NCI-H526 (cell line): ENCODE measurements around the gene TUBB1.
A peak's percentile ranks its signal among the peaks of the same experiment; 100 is the strongest.

Experiments used
- DNase-seq, 2 experiments: peaks; one replicate each; lab custom pipeline; 2025; lab: John Stamatoyannopoulos, UW

The TUBB1 gene

GRCh38 chr20:59042796-59043631 lies 23.8 kb downstream of the TUBB1 start:
- peak; percentile 76 to 98 for DNase-seq

GRCh38 chr20:59043698-59044097 lies 24.5 kb downstream of the TUBB1 start:
- DNase-seq, result no peak

GRCh38 chr20:59044295-59044694 lies 25.1 kb downstream of the TUBB1 start:
- no peak for DNase-seq

- DNase-seq, result no peak
Observed at GRCh38 chr20:59044796-59045195, 25.6 kb downstream of the TUBB1 start.

DNA sequence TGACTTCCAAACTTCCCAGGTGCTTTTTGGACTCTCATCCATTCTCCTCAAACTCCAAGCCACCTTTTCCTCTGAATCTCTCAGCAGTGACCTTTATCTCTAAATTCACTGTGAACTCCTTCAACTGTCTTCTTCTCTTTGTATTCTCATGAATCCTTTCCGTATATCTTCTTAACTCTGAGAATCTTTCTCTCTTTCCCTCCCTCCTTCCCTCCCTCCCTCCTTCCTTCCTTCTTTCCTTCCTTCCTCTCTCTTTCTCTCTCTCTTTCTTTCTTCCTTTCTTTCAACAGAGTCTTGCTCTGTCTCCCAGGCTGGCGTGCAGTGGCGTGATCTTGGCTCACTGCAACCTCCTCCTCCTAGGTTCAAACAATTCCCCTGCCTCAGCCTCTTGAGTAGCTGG lies 27.6 kb downstream of the TUBB1 start:
- DNase-seq, result no peak

GRCh38 chr20:59047938-59048680 lies 28.9 kb downstream of the TUBB1 start:
- DNase-seq, result no peak

DNA sequence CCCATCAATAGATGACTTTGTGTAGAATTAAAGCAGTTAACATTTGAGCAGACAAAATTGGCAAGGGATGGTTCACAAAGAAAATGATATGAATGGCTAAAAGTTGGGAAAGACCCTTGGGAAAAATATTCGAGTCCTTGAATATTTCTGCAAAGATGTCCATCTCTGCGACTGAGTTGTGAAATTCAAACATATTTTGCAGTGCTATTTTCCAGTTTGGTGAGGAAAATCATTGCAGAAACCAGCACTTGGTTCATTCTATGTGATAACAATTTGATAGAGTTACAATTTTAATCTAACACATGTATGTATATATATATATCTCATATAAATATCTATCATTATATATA lies 29.4 kb downstream of the TUBB1 start:
- no peak for DNase-seq

- no peak for DNase-seq
Observed at GRCh38 chr20:59050437-59050836, 31.2 kb downstream of the TUBB1 start.

DNA sequence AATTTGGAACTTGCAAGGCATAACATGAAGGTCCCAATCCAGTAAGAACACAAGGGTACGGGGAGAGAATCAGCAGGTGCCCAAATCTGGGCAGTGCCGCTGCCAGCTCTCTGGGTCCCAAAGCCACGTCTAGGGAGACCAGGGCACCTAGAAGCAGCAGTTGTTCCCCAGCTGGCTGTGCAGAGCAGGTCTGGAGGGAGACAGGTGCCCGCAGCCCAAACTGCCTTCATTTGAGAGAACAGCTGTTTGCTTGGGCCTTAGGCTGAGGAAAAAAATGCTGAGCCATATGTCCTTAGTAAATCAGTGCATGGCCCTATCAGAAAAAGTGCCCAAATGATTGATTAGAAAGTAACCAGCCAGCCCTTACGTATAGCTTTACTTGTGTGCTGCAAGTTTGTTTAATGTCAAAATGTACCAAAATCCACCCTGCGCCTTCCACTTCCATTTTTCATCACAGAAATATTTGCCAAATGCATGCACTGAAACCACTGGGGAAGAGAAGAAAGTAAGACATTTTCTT lies 32.5 kb downstream of the TUBB1 start:
- DNase-seq, result no peak

- DNase-seq, result no peak
Observed at GRCh38 chr20:59055302-59055701, 36.1 kb downstream of the TUBB1 start.

DNA sequence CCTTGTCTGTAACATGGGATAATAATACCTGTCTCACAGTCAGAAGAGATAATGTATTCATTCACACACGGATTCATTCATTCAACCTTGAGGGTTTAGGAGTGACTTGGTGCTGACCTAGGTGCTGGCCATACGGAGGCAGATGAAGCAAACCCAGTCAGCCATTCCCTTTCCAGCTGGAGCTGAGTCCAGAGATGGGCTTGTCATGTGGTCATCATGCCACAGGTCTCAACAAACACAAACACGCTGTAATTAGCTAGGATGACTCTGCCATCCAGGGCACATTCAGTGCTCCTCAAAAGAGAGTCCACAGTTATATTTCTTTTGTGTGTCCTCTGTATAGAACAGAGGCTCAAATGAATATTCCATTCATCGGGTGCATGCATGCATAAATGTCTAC lies 42.9 kb downstream of the TUBB1 start:
- DNase-seq, result no peak

GRCh38 chr20:59063358-59064213 lies 44.4 kb downstream of the TUBB1 start:
- no peak for DNase-seq

- DNase-seq, result peak in 1 of 2 experiments; percentile 25
Observed at GRCh38 chr20:59064214-59064722, 45.0 kb downstream of the TUBB1 start.

GRCh38 chr20:59068534-59068933 lies 49.3 kb downstream of the TUBB1 start:
- no peak for DNase-seq

DNA sequence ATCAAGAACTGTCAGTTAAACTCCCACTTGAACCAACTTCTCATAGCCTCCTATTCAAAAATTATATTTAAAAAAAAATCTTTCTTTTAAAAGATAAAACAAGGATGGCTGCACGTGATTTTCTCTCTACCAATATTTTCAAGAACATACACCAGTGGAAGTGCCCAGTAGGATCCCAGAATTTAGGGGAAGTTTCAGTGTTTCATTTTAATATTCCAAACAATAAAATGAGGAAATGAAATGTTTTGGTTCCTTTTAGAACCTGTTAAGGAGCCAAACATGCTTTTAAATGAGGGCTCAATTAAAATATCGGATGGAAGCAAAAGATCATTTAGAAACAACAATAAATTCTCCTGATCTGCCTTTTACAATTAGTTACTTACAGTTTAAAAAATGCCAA lies 49.8 kb downstream of the TUBB1 start:
- DNase-seq, result no peak

DNA sequence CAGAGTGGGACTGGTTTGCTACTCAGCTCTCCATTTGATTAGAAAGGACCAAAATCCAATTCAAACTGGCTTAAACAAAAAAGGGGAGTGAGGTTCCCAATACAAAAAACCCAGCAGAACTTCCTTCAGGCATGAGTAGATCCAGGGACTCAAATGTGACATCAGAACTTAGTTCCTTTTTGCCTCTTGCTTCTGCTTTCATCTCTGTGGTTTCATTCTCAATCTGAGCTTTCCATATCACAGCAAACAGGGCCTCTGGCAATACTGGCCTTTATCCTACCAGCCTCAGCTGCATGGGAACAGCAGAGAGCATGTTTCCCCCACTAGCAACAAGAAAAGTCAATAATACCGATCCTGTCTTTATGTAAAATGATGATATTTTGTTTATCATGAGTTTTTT lies 52.0 kb downstream of the TUBB1 start:
- no peak for DNase-seq

DNA sequence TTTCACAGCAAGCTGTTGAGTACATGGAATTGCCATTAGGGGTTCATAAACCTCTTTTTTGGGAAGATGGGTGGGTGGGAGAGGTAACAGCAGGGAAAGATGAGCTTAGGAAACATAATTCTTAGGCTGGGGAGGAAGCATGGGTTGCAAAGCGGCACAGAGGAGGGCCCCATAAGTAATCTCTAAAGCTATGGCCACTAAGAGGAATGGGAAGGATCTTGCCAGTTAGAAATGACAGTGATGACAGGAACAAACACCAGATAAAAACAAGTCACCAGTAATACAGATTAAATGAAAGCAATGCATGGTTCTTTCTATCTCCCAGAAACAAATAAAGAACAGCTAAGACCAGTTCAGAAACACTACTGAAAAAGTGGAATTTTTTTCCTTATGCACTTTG lies 54.4 kb downstream of the TUBB1 start:
- DNase-seq, result no peak

DNA sequence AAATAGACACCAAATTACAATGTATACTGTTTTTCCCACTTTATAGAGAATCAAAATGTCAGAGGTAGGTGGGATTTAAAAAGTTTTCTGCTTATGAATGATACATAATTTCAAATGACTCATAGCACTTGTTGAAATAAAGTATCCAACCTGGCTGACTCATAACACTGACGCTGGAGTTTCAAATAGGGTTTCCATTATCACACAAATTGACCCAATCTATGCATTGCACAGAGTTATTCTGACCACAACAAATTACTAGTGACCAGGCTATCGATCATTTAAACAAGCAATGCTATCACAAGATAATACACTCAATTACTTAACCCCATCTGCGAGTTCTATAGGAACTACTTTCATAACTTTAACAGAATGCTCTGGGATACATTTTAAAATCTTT lies 55.2 kb downstream of the TUBB1 start:
- DNase-seq, result no peak

- no peak for DNase-seq
Observed at GRCh38 chr20:59075934-59076508, 56.8 kb downstream of the TUBB1 start.
